ENCODE measurements around the gene TTLL11.

TTLL11 gene

GRCh38 chr9:121976751-121977150 is 116.4 kb downstream of the TTLL11 start:
- H3K9ac ChIP-seq (ENCODE audit: low read depth in 1 of 2, low read length in 2 of 2) = no peak overlapping the region
- no peak overlapping the region for H3K27ac ChIP-seq (ENCODE audit: low read depth in 2 of 2, low read length in 2 of 2)
- peaks cover 12 to 26% of the 10 kb centered on the region in 2 donors for H3K4me1 ChIP-seq (ENCODE audit: control insufficient read depth in 2 of 2, insufficient read depth in 2 of 2, low read length in 2 of 2)
- H3K36me3 ChIP-seq (ENCODE audit: control insufficient read depth in 2 of 2, insufficient read depth in 2 of 2, low read length in 2 of 2) = no peaks in the 10 kb centered on the region
- no peaks in the 10 kb centered on the region for H3K27me3 ChIP-seq (ENCODE audit: control insufficient read depth in 2 of 2, insufficient read depth in 2 of 2, low read length in 2 of 2)
- no peak overlapping the region for H3K4me3 ChIP-seq (ENCODE audit: low read length in 2 of 2)
- no peaks in the 10 kb centered on the region for H3K9me3 ChIP-seq (ENCODE audit: control insufficient read depth in 2 of 2, low read length in 2 of 2)

GRCh38 chr9:121975801-121976277 is 117.3 kb downstream of the TTLL11 start:
- Histone ChIP-seq H3K9me3 (ENCODE audit: control insufficient read depth in 2 of 2, low read length in 2 of 2) (no peaks in the 10 kb centered on the region), H3K36me3 (ENCODE audit: control insufficient read depth in 2 of 2, insufficient read depth in 2 of 2, low read length in 2 of 2) (no peaks in the 10 kb centered on the region), H3K9ac (ENCODE audit: low read depth in 1 of 2, low read length in 2 of 2) (peak overlapping the region; percentile 38 to 53), H3K4me1 (ENCODE audit: control insufficient read depth in 2 of 2, insufficient read depth in 2 of 2, low read length in 2 of 2) (peaks cover 12 to 26% of the 10 kb centered on the region in 2 donors), H3K27me3 (ENCODE audit: control insufficient read depth in 2 of 2, insufficient read depth in 2 of 2, low read length in 2 of 2) (no peaks in the 10 kb centered on the region), H3K4me3 (ENCODE audit: low read length in 2 of 2) (peak overlapping the region; percentile 17 to 56), H3K27ac (ENCODE audit: low read depth in 2 of 2, low read length in 2 of 2) (peak overlapping the region; percentile 52 to 81)

DNA sequence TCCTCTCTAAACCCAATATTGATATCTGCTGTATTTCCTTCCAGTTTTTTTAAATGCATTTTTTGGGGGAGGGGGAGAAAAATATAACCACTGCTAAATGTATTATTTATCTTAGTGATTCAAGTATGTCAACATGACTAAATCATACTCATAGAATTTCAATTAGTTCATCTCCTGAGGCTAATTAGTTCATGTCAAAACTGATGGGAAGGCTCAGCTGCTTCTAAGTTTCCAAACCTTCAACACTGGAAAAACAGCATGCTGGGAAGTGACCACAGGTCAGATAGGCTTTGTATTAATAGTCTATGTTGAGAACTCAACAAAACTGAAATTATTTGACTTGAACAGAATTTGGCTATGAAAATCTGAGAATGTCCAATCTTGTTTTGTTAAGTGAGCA is 118.7 kb downstream of the TTLL11 start:
- Histone ChIP-seq H3K27me3 (ENCODE audit: control insufficient read depth in 2 of 2, insufficient read depth in 2 of 2, low read length in 2 of 2) (no peaks in the 10 kb centered on the region), H3K4me3 (ENCODE audit: low read length in 2 of 2) (no peak overlapping the region), H3K36me3 (ENCODE audit: control insufficient read depth in 2 of 2, insufficient read depth in 2 of 2, low read length in 2 of 2) (no peaks in the 10 kb centered on the region), H3K4me1 (ENCODE audit: control insufficient read depth in 2 of 2, insufficient read depth in 2 of 2, low read length in 2 of 2) (peaks cover 12 to 26% of the 10 kb centered on the region in 2 donors), H3K9me3 (ENCODE audit: control insufficient read depth in 2 of 2, low read length in 2 of 2) (no peaks in the 10 kb centered on the region), H3K27ac (ENCODE audit: low read depth in 2 of 2, low read length in 2 of 2) (no peak overlapping the region), H3K9ac (ENCODE audit: low read depth in 1 of 2, low read length in 2 of 2) (no peak overlapping the region)

GRCh38 chr9:121972501-121972981 is 120.6 kb downstream of the TTLL11 start:
- H3K27me3 ChIP-seq (ENCODE audit: control insufficient read depth in 2 of 2, insufficient read depth in 2 of 2, low read length in 2 of 2) = no peaks in the 10 kb centered on the region
- peak overlapping the region; percentile 71 to 77 for H3K27ac ChIP-seq (ENCODE audit: low read depth in 2 of 2, low read length in 2 of 2)
- H3K9me3 ChIP-seq (ENCODE audit: control insufficient read depth in 2 of 2, low read length in 2 of 2) = no peaks in the 10 kb centered on the region

GRCh38 chr9:121968056-121968455 is 125.1 kb downstream of the TTLL11 start:
- H3K4me1 ChIP-seq (ENCODE audit: control insufficient read depth in 2 of 2, insufficient read depth in 2 of 2, low read length in 2 of 2) = peaks cover 6 to 9% of the 10 kb centered on the region in 2 donors
- H3K4me3 ChIP-seq (ENCODE audit: low read length in 2 of 2) = no peak overlapping the region

More at GRCh38 chr9:121972501-121972981, 120.6 kb downstream of the TTLL11 start:
- Histone ChIP-seq H3K4me3 (ENCODE audit: low read length in 2 of 2) (peak overlapping the region in 1 of 2 donors; percentile 28), H3K36me3 (ENCODE audit: control insufficient read depth in 2 of 2, insufficient read depth in 2 of 2, low read length in 2 of 2) (no peaks in the 10 kb centered on the region), H3K9ac (ENCODE audit: low read depth in 1 of 2, low read length in 2 of 2) (no peak overlapping the region), H3K4me1 (ENCODE audit: control insufficient read depth in 2 of 2, insufficient read depth in 2 of 2, low read length in 2 of 2) (peaks cover 12 to 26% of the 10 kb centered on the region in 2 donors)

DNA sequence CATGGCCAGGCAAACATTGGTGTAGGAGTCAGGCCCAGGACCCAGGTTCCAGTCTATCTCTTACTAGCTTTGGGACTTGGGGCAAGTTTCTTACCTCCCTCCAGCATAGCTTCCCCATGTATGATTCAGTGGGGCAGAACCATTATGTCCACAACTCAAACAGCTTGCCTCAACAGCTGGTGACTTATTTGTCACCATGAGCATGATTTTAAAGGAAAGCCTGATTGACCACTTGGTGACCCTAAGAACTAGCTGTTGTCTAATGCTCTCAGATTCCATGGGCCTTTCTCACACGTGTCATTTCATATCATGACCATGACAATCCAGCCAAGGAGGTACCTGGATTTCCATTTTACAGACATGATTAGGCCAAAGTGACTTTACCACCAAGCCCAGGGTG is 126.4 kb downstream of the TTLL11 start:
- Histone ChIP-seq H3K27ac (ENCODE audit: low read depth in 2 of 2, low read length in 2 of 2) (no peak overlapping the region), H3K4me3 (ENCODE audit: low read length in 2 of 2) (no peak overlapping the region), H3K4me1 (ENCODE audit: control insufficient read depth in 2 of 2, insufficient read depth in 2 of 2, low read length in 2 of 2) (no peaks in the 10 kb centered on the region), H3K9me3 (ENCODE audit: control insufficient read depth in 2 of 2, low read length in 2 of 2) (no peaks in the 10 kb centered on the region), H3K27me3 (ENCODE audit: control insufficient read depth in 2 of 2, insufficient read depth in 2 of 2, low read length in 2 of 2) (no peaks in the 10 kb centered on the region), H3K9ac (ENCODE audit: low read depth in 1 of 2, low read length in 2 of 2) (no peak overlapping the region), H3K36me3 (ENCODE audit: control insufficient read depth in 2 of 2, insufficient read depth in 2 of 2, low read length in 2 of 2) (no peaks in the 10 kb centered on the region)

More at GRCh38 chr9:121968056-121968455, 125.1 kb downstream of the TTLL11 start:
- Histone ChIP-seq H3K27me3 (ENCODE audit: control insufficient read depth in 2 of 2, insufficient read depth in 2 of 2, low read length in 2 of 2) (no peaks in the 10 kb centered on the region), H3K9ac (ENCODE audit: low read depth in 1 of 2, low read length in 2 of 2) (no peak overlapping the region), H3K36me3 (ENCODE audit: control insufficient read depth in 2 of 2, insufficient read depth in 2 of 2, low read length in 2 of 2) (no peaks in the 10 kb centered on the region), H3K27ac (ENCODE audit: low read depth in 2 of 2, low read length in 2 of 2) (no peak overlapping the region), H3K9me3 (ENCODE audit: control insufficient read depth in 2 of 2, low read length in 2 of 2) (no peaks in the 10 kb centered on the region)

DNA sequence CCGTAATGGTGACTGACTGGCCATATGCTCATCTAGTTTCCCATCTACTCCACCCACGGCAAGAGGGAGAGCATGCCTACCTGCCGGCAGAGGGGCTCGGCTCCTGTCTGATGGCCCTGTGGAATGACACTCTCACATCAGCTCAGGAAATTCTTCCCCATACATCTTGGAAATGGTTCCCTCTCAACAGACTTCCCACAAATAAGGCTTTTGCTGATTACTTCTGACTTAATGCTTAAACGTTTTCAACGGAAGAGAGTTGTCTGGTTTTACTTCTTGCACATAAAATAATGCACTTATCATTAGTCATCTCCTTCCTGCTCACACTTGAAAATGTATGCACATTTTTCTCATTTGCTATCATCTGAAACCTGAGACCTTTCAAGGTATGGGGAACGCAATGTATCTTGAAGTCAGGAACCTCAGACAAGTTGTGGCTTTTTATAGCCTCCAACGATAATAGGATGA is 129.5 kb downstream of the TTLL11 start:
- H3K4me1 ChIP-seq (ENCODE audit: control insufficient read depth in 2 of 2, insufficient read depth in 2 of 2, low read length in 2 of 2) = no peaks in the 10 kb centered on the region
- no peaks in the 10 kb centered on the region for H3K9me3 ChIP-seq (ENCODE audit: control insufficient read depth in 2 of 2, low read length in 2 of 2)
- H3K27me3 ChIP-seq (ENCODE audit: control insufficient read depth in 2 of 2, insufficient read depth in 2 of 2, low read length in 2 of 2) = no peaks in the 10 kb centered on the region
- no peaks in the 10 kb centered on the region for H3K36me3 ChIP-seq (ENCODE audit: control insufficient read depth in 2 of 2, insufficient read depth in 2 of 2, low read length in 2 of 2)
- H3K4me3 ChIP-seq (ENCODE audit: low read length in 2 of 2) = no peak overlapping the region
- no peak overlapping the region for H3K9ac ChIP-seq (ENCODE audit: low read depth in 1 of 2, low read length in 2 of 2)
- H3K27ac ChIP-seq (ENCODE audit: low read depth in 2 of 2, low read length in 2 of 2) = no peak overlapping the region

DNA sequence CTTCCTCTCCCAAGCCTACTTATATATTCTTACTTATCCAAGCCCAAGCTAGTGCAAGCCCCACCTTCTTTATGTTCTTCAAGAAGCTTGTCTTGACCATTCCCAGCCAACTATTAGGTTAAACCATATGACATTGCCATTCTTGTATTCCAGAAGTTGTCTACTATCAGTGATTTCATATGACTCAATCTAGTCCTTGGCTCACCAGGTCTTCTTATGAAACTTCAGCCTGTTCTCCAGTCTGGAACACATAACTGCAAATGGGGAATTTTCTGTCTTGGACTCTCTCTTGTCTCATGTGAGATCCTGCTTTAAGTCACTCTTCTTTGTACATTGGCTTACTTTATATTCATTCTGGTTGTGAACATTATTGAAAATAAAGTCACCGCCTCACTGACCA is 130.7 kb downstream of the TTLL11 start:
- H3K9ac ChIP-seq (ENCODE audit: low read depth in 1 of 2, low read length in 2 of 2) = no peak overlapping the region
- no peaks in the 10 kb centered on the region for H3K4me1 ChIP-seq (ENCODE audit: control insufficient read depth in 2 of 2, insufficient read depth in 2 of 2, low read length in 2 of 2)
- no peaks in the 10 kb centered on the region for H3K36me3 ChIP-seq (ENCODE audit: control insufficient read depth in 2 of 2, insufficient read depth in 2 of 2, low read length in 2 of 2)
- H3K27me3 ChIP-seq (ENCODE audit: control insufficient read depth in 2 of 2, insufficient read depth in 2 of 2, low read length in 2 of 2) = no peaks in the 10 kb centered on the region
- no peak overlapping the region for H3K4me3 ChIP-seq (ENCODE audit: low read length in 2 of 2)
- no peak overlapping the region for H3K27ac ChIP-seq (ENCODE audit: low read depth in 2 of 2, low read length in 2 of 2)
- no peaks in the 10 kb centered on the region for H3K9me3 ChIP-seq (ENCODE audit: control insufficient read depth in 2 of 2, low read length in 2 of 2)

GRCh38 chr9:121960665-121961064 is 132.4 kb downstream of the TTLL11 start:
- no peak overlapping the region for H3K27ac ChIP-seq (ENCODE audit: low read depth in 2 of 2, low read length in 2 of 2)
- H3K4me3 ChIP-seq (ENCODE audit: low read length in 2 of 2) = no peak overlapping the region
- no peaks in the 10 kb centered on the region for H3K27me3 ChIP-seq (ENCODE audit: control insufficient read depth in 2 of 2, insufficient read depth in 2 of 2, low read length in 2 of 2)
- H3K9ac ChIP-seq (ENCODE audit: low read depth in 1 of 2, low read length in 2 of 2) = no peak overlapping the region
- no peaks in the 10 kb centered on the region for H3K36me3 ChIP-seq (ENCODE audit: control insufficient read depth in 2 of 2, insufficient read depth in 2 of 2, low read length in 2 of 2)
- no peaks in the 10 kb centered on the region for H3K9me3 ChIP-seq (ENCODE audit: control insufficient read depth in 2 of 2, low read length in 2 of 2)
- no peaks in the 10 kb centered on the region for H3K4me1 ChIP-seq (ENCODE audit: control insufficient read depth in 2 of 2, insufficient read depth in 2 of 2, low read length in 2 of 2)

GRCh38 chr9:121958530-121958929 is 134.6 kb downstream of the TTLL11 start:
- Histone ChIP-seq H3K4me3 (ENCODE audit: low read length in 2 of 2) (no peak overlapping the region), H3K4me1 (ENCODE audit: control insufficient read depth in 2 of 2, insufficient read depth in 2 of 2, low read length in 2 of 2) (no peaks in the 10 kb centered on the region), H3K9ac (ENCODE audit: low read depth in 1 of 2, low read length in 2 of 2) (no peak overlapping the region), H3K9me3 (ENCODE audit: control insufficient read depth in 2 of 2, low read length in 2 of 2) (no peaks in the 10 kb centered on the region), H3K36me3 (ENCODE audit: control insufficient read depth in 2 of 2, insufficient read depth in 2 of 2, low read length in 2 of 2) (no peaks in the 10 kb centered on the region), H3K27me3 (ENCODE audit: control insufficient read depth in 2 of 2, insufficient read depth in 2 of 2, low read length in 2 of 2) (no peaks in the 10 kb centered on the region), H3K27ac (ENCODE audit: low read depth in 2 of 2, low read length in 2 of 2) (no peak overlapping the region)

Data from mucosa of rectum (tissue), 2 donors.